T-helper 2 cell treated with Interferon-gamma antibody and Interleukin-4, amounts not matched to agents 5 μg/mL and 100 μg/mL, for 36 hours (primary cell): Measurements from ENCODE around the gene SELENOF.
A peak's percentile ranks its signal among the peaks of the same experiment; 100 is the strongest.

Experiments used
- DNase-seq: peaks from one replicate; pipeline ENCODE4 v3.0.0; 2021; ENCODE audit warnings: low spot score
- H3K27ac Mint-ChIP-seq: one replicate; pipeline ENCODE4 v1.8.0; 2021; ENCODE audit warnings: mild to moderate bottlenecking, mixed read lengths
- H3K27me3 Mint-ChIP-seq: one replicate; pipeline ENCODE4 v1.8.0; 2021; ENCODE audit warnings: low read depth, mixed read lengths
- H3K36me3 Mint-ChIP-seq: one replicate; pipeline ENCODE4 v1.8.0; 2021; ENCODE audit warnings: low read depth, mixed read lengths
- H3K4me1 Mint-ChIP-seq: one replicate; pipeline ENCODE4 v1.8.0; 2021; ENCODE audit warnings: low read depth, mixed read lengths
- H3K4me3 Mint-ChIP-seq: one replicate; pipeline ENCODE4 v1.8.0; 2022; ENCODE audit warnings: mild to moderate bottlenecking, moderate library complexity, mixed read lengths
- H3K9me3 Mint-ChIP-seq: one replicate; pipeline ENCODE4 v1.8.0; 2021; ENCODE audit warnings: mixed read lengths

The SELENOF gene

DNA sequence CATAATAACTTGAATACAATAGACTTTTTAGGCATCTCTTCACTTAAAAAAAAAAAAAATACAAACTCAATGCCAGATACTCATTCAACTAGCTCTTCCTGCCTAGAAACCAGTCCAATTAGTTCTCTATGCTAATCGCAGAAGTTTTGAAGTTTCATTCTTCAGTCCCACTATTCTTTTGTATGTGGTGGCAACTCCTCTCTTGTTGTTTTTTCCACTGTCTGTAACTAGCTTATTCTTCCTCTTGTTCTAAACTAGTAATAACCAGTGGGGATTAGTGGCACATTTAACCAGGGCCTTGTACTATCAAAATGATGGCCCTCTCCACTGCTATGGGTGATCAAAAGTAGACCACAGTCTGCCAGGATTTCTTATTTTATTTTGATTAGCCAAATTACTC lies 52.5 kb downstream of the SELENOF start:
- Mint-ChIP-seq H3K27ac (no peak overlapping the region), H3K27me3 (no peaks in the 10 kb centered on the region), H3K9me3 (no peaks in the 10 kb centered on the region), H3K4me3 (no peak overlapping the region), H3K36me3 (peaks cover 10% of the 10 kb centered on the region), H3K4me1 (no peaks in the 10 kb centered on the region)
- DNase-seq = no peak

- Mint-ChIP-seq H3K27ac (no peak overlapping the region), H3K4me3 (no peak overlapping the region), H3K36me3 (peaks cover 5% of the 10 kb centered on the region), H3K9me3 (no peaks in the 10 kb centered on the region), H3K27me3 (no peaks in the 10 kb centered on the region), H3K4me1 (no peaks in the 10 kb centered on the region)
- DNase-seq = no peak
These were observed 53.5 kb downstream of the SELENOF start for GRCh38 chr1:86860424-86860823.

DNA sequence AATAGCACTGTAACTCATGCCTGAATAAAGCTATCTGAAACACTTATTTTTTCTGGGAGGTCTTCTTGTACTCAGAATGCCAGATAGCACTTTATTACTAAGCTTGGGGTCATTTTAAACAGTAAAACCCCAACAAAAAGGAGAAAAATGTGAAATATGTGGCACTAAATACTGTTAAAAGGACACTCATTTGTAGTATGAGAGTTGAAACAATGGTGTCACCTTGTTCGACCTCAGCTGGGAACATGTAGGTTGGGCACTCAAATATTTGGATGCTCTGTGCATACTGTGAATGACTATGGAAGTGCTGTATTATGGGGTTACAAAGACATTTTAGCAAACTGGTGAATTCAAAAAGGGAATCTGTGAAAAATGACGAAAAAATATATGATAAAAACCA lies 53.9 kb downstream of the SELENOF start:
- H3K27me3 Mint-ChIP-seq = no peaks in the 10 kb centered on the region
- no peak overlapping the region for H3K4me3 Mint-ChIP-seq
- no peak for DNase-seq
- no peaks in the 10 kb centered on the region for H3K4me1 Mint-ChIP-seq
- H3K9me3 Mint-ChIP-seq = no peaks in the 10 kb centered on the region
- peaks cover 5% of the 10 kb centered on the region for H3K36me3 Mint-ChIP-seq
- H3K27ac Mint-ChIP-seq = no peak overlapping the region

DNA sequence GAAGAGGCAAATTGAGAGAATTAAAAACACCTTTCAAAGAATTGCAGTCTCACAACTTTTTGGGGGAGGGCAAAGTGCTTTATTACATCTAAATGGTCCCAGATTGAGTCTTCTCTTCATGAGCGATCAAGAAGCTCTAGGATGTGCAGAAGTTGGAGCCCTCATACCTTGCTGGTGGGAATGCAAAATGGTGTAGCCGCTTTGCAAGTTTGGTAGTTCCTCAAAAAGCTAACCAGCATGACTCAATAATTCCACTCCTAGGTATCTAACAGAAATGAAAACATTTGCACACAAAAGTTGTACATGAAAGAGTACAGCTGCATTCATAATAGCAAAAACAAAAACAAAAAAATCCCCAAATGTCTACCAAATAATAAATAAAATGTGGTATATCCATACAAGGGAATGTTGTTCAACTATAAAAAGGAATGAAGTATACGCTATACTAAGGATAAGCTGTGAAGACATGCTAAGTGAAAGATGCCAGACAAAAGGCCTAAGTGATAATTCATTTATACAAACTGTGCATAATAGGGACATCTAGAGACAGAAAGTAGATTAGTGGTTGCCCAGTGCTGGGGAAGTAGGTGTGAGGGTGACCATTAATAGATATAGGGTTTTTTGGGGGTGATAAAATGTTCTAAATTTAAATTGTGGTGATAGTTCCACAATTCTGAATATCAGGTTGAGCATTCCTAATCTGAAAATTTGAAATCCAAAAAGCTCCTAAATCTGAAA lies 55.2 kb downstream of the SELENOF start:
- H3K27ac Mint-ChIP-seq = no peak overlapping the region
- no peaks in the 10 kb centered on the region for H3K4me1 Mint-ChIP-seq
- no peaks in the 10 kb centered on the region for H3K27me3 Mint-ChIP-seq
- no peak for DNase-seq
- no peak overlapping the region for H3K4me3 Mint-ChIP-seq
- H3K36me3 Mint-ChIP-seq = peaks cover 5% of the 10 kb centered on the region
- no peaks in the 10 kb centered on the region for H3K9me3 Mint-ChIP-seq

DNA sequence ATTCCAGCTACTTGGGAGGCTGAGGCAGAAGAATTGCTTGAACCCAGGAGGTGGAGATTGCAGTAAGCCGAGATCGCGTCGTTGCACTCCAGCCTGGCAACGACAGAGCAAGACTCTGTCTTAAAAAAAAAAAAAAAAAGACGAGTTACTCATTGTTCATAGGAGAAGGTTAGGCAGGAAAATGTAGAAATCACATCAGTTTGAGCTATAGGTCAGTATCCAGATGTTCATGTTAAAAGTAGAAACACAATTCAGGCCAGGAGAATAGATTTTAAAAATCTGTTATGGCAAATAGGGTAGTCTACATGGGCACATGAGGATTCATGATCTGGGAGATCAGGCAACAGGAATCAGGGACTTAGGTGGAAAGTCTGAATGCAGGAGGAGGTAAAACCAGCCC lies 57.7 kb downstream of the SELENOF start:
- H3K36me3 Mint-ChIP-seq = peaks cover 2% of the 10 kb centered on the region
- no peak overlapping the region for H3K27ac Mint-ChIP-seq
- H3K4me3 Mint-ChIP-seq = no peak overlapping the region
- DNase-seq = no peak
- H3K27me3 Mint-ChIP-seq = no peaks in the 10 kb centered on the region
- no peaks in the 10 kb centered on the region for H3K9me3 Mint-ChIP-seq
- H3K4me1 Mint-ChIP-seq = no peaks in the 10 kb centered on the region

DNA sequence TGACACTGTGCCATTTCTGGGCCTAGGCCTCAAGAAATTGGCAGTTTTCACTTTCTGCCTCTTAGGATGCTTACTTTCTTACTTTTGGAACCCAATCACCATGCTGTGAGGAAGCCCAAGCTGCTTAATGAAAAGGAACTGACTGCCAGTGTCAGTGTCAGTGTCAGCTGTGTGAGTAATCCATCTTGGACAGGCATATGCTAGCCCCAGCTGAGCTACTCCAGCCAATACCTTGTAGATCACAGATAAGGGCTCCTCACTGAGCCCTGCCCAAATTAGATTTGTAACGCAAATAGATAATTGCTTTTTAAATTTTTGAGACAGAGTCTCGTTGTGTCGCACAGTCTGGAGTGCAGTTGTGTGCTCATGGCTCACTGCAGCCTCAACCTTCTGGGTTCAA lies 59.6 kb downstream of the SELENOF start:
- H3K9me3 Mint-ChIP-seq = no peaks in the 10 kb centered on the region
- no peak for DNase-seq
- H3K36me3 Mint-ChIP-seq = peaks cover 2% of the 10 kb centered on the region
- H3K4me1 Mint-ChIP-seq = no peaks in the 10 kb centered on the region
- H3K27me3 Mint-ChIP-seq = no peaks in the 10 kb centered on the region
- H3K27ac Mint-ChIP-seq = no peak overlapping the region
- no peak overlapping the region for H3K4me3 Mint-ChIP-seq

- Mint-ChIP-seq H3K27ac (no peak overlapping the region), H3K36me3 (no peaks in the 10 kb centered on the region), H3K4me3 (no peak overlapping the region), H3K4me1 (no peaks in the 10 kb centered on the region), H3K9me3 (no peaks in the 10 kb centered on the region), H3K27me3 (no peaks in the 10 kb centered on the region)
- DNase-seq = no peak
These were observed 61.0 kb downstream of the SELENOF start for GRCh38 chr1:86852782-86853408.

- H3K27ac Mint-ChIP-seq = no peak overlapping the region
- H3K4me1 Mint-ChIP-seq = no peaks in the 10 kb centered on the region
- H3K9me3 Mint-ChIP-seq = no peaks in the 10 kb centered on the region
- H3K27me3 Mint-ChIP-seq = no peaks in the 10 kb centered on the region
- no peak overlapping the region for H3K4me3 Mint-ChIP-seq
- H3K36me3 Mint-ChIP-seq = no peaks in the 10 kb centered on the region
- no peak for DNase-seq
These were observed 61.6 kb downstream of the SELENOF start for GRCh38 chr1:86852289-86852688.

GRCh38 chr1:86849756-86850155 lies 64.2 kb downstream of the SELENOF start:
- H3K36me3 Mint-ChIP-seq = no peaks in the 10 kb centered on the region
- no peak for DNase-seq
- no peak overlapping the region for H3K4me3 Mint-ChIP-seq
- H3K27ac Mint-ChIP-seq = no peak overlapping the region
- no peaks in the 10 kb centered on the region for H3K4me1 Mint-ChIP-seq
- no peaks in the 10 kb centered on the region for H3K27me3 Mint-ChIP-seq
- H3K9me3 Mint-ChIP-seq = no peaks in the 10 kb centered on the region

GRCh38 chr1:86848654-86849053 lies 65.3 kb downstream of the SELENOF start:
- Mint-ChIP-seq H3K27me3 (no peaks in the 10 kb centered on the region), H3K4me1 (no peaks in the 10 kb centered on the region), H3K36me3 (no peaks in the 10 kb centered on the region), H3K9me3 (no peaks in the 10 kb centered on the region), H3K27ac (no peak overlapping the region), H3K4me3 (no peak overlapping the region)
- DNase-seq = no peak

DNA sequence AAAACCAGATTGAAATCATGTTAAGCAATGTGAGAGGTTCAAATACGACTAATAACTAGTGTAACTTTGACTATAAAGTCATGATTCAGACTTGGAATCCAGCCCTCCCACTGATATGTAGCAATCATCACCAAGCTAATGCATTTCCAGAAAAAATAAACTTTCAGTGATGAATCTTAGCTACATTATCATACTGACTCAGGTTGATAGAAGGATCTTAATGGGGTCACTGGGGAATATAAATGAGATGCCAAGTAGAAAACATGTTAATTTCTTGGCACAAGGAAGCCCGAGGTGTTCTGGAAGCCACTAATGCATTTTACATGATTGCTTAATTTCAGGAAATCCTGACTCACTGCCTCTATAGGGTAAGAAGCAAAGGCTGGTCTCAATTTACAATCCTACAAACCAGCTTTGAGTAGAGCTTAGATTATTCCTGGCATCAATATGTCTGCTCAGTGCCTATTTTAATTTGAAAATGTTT lies 67.7 kb downstream of the SELENOF start:
- no peak for DNase-seq
- H3K4me1 Mint-ChIP-seq = no peaks in the 10 kb centered on the region
- H3K4me3 Mint-ChIP-seq = no peak overlapping the region
- no peaks in the 10 kb centered on the region for H3K36me3 Mint-ChIP-seq
- no peak overlapping the region for H3K27ac Mint-ChIP-seq
- no peaks in the 10 kb centered on the region for H3K9me3 Mint-ChIP-seq
- H3K27me3 Mint-ChIP-seq = no peaks in the 10 kb centered on the region

DNA sequence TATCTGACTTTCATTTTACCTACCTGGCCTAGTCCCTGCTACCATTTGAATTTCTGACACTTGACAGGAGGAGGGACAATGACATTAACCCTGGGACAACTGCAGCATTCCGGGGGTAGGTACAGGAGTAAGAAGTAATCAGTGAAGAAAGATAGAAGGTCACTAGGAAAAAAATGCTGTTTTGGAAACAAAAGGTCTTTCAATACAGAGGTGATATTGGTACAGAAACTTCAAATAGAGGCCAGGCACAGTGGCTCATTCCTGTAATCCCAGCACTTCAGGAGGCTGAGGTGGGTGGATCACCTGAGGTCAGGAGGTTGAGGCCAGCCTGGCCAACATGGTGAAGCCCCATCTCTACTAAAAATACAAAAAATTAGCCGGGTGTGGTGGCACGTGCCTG lies 68.4 kb downstream of the SELENOF start:
- no peaks in the 10 kb centered on the region for H3K27me3 Mint-ChIP-seq
- no peak for DNase-seq
- no peak overlapping the region for H3K27ac Mint-ChIP-seq
- H3K9me3 Mint-ChIP-seq = no peaks in the 10 kb centered on the region
- no peaks in the 10 kb centered on the region for H3K36me3 Mint-ChIP-seq
- no peaks in the 10 kb centered on the region for H3K4me1 Mint-ChIP-seq
- H3K4me3 Mint-ChIP-seq = no peak overlapping the region

GRCh38 chr1:86841116-86841515 lies 72.8 kb downstream of the SELENOF start:
- no peak overlapping the region for H3K27ac Mint-ChIP-seq
- no peak overlapping the region for H3K4me3 Mint-ChIP-seq
- no peaks in the 10 kb centered on the region for H3K9me3 Mint-ChIP-seq
- DNase-seq = no peak
- no peaks in the 10 kb centered on the region for H3K4me1 Mint-ChIP-seq
- H3K36me3 Mint-ChIP-seq = no peaks in the 10 kb centered on the region
- peaks cover 3% of the 10 kb centered on the region for H3K27me3 Mint-ChIP-seq

GRCh38 chr1:86833461-86834215 lies 80.3 kb downstream of the SELENOF start:
- Mint-ChIP-seq H3K36me3 (no peaks in the 10 kb centered on the region), H3K9me3 (no peaks in the 10 kb centered on the region)

More at GRCh38 chr1:86833461-86834215, 80.3 kb downstream of the SELENOF start:
- peaks cover 8% of the 10 kb centered on the region for H3K27me3 Mint-ChIP-seq
- H3K27ac Mint-ChIP-seq = no peak overlapping the region
- peak; percentile 22 for DNase-seq
- no peak overlapping the region for H3K4me3 Mint-ChIP-seq
- H3K4me1 Mint-ChIP-seq = peaks cover 2% of the 10 kb centered on the region
